Right lobe of liver (tissue), 6 donors: ENCODE results near the gene UBA1. TPM values are rescaled to one million over a fixed set of nuclear protein-coding genes. Genes with fewer than 3 reads are reported as not detected.
A peak's percentile ranks its signal among the peaks of the same experiment; 100 is the strongest.

Experiments used
- ATAC-seq, 4 donors: fragments of 200-7000 bp; cut with Tn5 transposase; one replicate each; pipeline ENCODE4 v1.9.1; 2020; ENCODE audit warnings: mild to moderate bottlenecking in 4 of 4, moderate library complexity in 4 of 4
- DNase-seq, 3 donors: peaks; one replicate each; pipeline ENCODE4 v3.0.0-alpha.2; 2020
- H3K27ac ChIP-seq, 3 donors: fragments of 200-600 bp; one replicate each; pipeline ENCODE4 v1.8.0; 2022
- H3K27me3 ChIP-seq, 2 donors: fragments of 200-600 bp; one replicate each; pipeline ENCODE4 v1.8.0; 2022
- H3K36me3 ChIP-seq, 4 donors: fragments of 200-600 bp; sonication (generic) in 1 of 4; one replicate each; pipeline versions ENCODE4 v1.5.1 to v1.8.0; 2017 to 2022; ENCODE audit warnings: control low read depth in 1 of 4
- H3K4me1 ChIP-seq, 4 donors: fragments of 200-600 bp; sonication (generic) in 1 of 4; one replicate each; pipeline versions ENCODE4 v1.5.1 to v1.8.0; 2017 to 2022; ENCODE audit warnings: control low read depth in 1 of 4
- H3K4me3 ChIP-seq, 3 donors: fragments of 200-600 bp; one replicate each; pipeline ENCODE4 v1.8.0; 2022
- H3K9me3 ChIP-seq, 4 donors: fragments of 200-600 bp; sonication (generic) in 1 of 4; one replicate each; pipeline versions ENCODE4 v1.5.1 to v1.8.0; 2017 to 2022; ENCODE audit warnings: control low read depth in 1 of 4
- POLR2A ChIP-seq: fragments of 450-650 bp; IDR thresholded peaks from one replicate; pipeline ENCODE4 v1.6.1; 2017; ENCODE audit warnings: antibody characterized with exemption, mild to moderate bottlenecking
- WGBS: methylation state at CpG from one replicate; pipeline ENCODE4 v1.1.6; 2018; ENCODE audit warnings: low coverage, low lambda C conversion rate; ENCODE audit not compliant: insufficient coverage; ENCODE audit errors: missing lambda C conversion rate; 5-methylcytosine and 5-hydroxymethylcytosine counted together
- intact Hi-C, 2 donors: fragments of 100-400 bp; cut with DNase I; formaldehyde crosslinking; loops; one replicate each; pipeline versions ENCODE4 v1.11.2 to v1.14.1; 2022
- total RNA-seq, 6 experiments: library from RNA; depleted of rRNA in 2 of 6; stranded (reverse); fragments of >200 nt in 2 of 6; fragmentation: NEBNext Ultra II Directional in 3 of 6; extraction: Animal tissue kit (Norgen Biotek cat#: 25700) in 3 of 6; gene quantifications; one replicate each; pipeline versions ENCODE4 v1.1.0 to v1.2.4, GENCODE V29; 2016 to 2023
- TF ChIP-seq, protein P1 (sequence below), 4 donors: fragments of 200-600 bp in 3 of 4; fragments of 450-650 bp in 1 of 4; IDR thresholded peaks; one replicate each; pipeline versions ENCODE4 v1.5.1 to v1.8.0; 2016 to 2022; ENCODE audit warnings: antibody characterized with exemption in 4 of 4, mild to moderate bottlenecking in 2 of 4
- donor health status: DM: no; HTN: yes; CAD: no.
- donor health status: DM: no; HTN: no; CAD: no.
- donor health status: DM: no; HTN: no; CAD: no.
- donor health status: DM: no; HTN: yes; CAD: no.
- donor health status: DM: no; HTN: yes; CAD: no.

The UBA1 gene
- total RNA-seq, 6 experiments from 2014 or later: 85.1 to 120 (median 107) TPM

DNA sequence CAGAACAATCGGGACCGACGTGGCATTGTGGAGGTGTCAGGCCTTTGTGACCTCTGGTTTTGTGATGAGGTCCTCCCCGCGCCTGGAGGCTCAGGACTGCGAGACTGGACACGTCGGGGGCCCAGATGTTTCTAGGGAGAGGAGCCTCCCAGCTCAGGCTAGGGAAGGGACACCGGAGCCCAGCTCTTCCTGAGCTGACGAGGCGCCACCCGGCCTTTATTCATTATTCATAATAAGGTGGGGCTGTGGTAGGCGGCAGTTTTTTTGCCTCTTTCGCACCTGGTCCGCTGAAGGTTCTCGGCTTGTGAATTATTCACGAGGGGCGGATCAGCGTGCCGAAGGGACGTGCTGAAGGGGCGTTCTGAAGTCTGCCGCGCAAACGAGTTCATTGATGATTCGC lies 2.3 kb upstream of the UBA1 start:
- 19% methylated on average over 6 of the region's 26 CpGs for WGBS
- H3K27ac ChIP-seq: no peak overlapping the region
- H3K4me3 ChIP-seq: peak overlapping the region; percentile 35 to 57 (median 53)
- ATAC-seq (peak in 1 of 4 donors; percentile 1), DNase-seq (peak in 2 of 3 donors; percentile 44 to 46)
- H3K9me3 ChIP-seq: no peaks in the 10 kb centered on the region
- no peaks in the 10 kb centered on the region for H3K36me3 ChIP-seq
- H3K27me3 ChIP-seq: peaks cover 0 to 6% of the 10 kb centered on the region in 2 donors
- intact Hi-C loops: loop anchor here in 1 of 2 donors (5.0 kb wide), 1 partner anchor 196 kb away; no protein-coding TSS in a partner anchor
- H3K4me1 ChIP-seq: peaks cover 0 to 23% (median 0%) of the 10 kb centered on the region in 4 donors
- TF ChIP-seq, protein P1, sequence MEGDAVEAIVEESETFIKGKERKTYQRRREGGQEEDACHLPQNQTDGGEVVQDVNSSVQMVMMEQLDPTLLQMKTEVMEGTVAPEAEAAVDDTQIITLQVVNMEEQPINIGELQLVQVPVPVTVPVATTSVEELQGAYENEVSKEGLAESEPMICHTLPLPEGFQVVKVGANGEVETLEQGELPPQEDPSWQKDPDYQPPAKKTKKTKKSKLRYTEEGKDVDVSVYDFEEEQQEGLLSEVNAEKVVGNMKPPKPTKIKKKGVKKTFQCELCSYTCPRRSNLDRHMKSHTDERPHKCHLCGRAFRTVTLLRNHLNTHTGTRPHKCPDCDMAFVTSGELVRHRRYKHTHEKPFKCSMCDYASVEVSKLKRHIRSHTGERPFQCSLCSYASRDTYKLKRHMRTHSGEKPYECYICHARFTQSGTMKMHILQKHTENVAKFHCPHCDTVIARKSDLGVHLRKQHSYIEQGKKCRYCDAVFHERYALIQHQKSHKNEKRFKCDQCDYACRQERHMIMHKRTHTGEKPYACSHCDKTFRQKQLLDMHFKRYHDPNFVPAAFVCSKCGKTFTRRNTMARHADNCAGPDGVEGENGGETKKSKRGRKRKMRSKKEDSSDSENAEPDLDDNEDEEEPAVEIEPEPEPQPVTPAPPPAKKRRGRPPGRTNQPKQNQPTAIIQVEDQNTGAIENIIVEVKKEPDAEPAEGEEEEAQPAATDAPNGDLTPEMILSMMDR (IDR thresholded peaks at IDR 0.05): no peak
- TF ChIP-seq POLR2A: no peak

DNA sequence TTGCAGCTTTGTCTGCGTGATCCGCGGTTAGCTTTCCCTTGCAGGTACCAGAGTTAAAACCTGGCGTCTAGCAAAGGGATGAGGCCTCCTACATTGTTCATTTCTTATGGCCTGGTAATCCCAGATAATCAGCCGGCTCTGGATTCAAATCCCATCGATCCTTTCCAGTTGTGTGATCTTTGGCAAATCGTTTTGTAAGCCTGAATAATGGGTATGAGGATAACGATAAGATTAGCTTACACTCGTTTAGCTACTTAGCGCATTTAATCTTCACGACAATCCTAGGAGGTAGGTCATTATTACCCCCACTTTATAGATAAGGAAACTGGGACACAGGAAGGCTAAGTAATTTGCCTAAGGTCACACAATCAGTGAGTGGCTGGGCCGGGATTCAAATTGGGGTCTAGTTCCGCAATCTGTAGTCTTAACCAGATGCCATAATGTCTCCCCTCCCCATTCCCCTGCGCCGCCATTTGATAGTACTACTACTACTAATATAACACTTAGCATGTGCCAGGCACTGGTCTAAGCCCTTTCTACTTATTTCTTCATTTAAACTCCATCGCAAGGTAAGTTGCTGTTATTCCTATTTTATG lies 1.7 kb upstream of the UBA1 start:
- Histone ChIP-seq H3K4me1 (peaks cover 0 to 29% (median 0%) of the 10 kb centered on the region in 4 donors), H3K27ac (no peak overlapping the region), H3K9me3 (no peaks in the 10 kb centered on the region), H3K36me3 (no peaks in the 10 kb centered on the region), H3K4me3 (peak overlapping the region in 1 of 3 donors; percentile 35), H3K27me3 (peaks cover 0 to 6% of the 10 kb centered on the region in 2 donors)
- WGBS: 60% methylated on average over 13 of the region's 16 CpGs
- no peak for TF ChIP-seq POLR2A
- TF ChIP-seq, protein P1 (IDR thresholded peaks at IDR 0.05): no peak
- DNase-seq (no peak), ATAC-seq (no peak)
- intact Hi-C loops: loop anchor here in 1 of 2 donors (5.0 kb wide), 1 partner anchor 195 kb away; no protein-coding TSS in a partner anchor

GRCh38 chrX:47194194-47194787 lies 662 bp downstream of the UBA1 start:
- Histone ChIP-seq H3K27me3 (peaks cover 0 to 6% of the 10 kb centered on the region in 2 donors), H3K27ac (peak overlapping the region; percentile 86 to 94 (median 94)), H3K4me1 (peaks cover 0 to 33% (median 0%) of the 10 kb centered on the region in 4 donors), H3K9me3 (no peaks in the 10 kb centered on the region), H3K36me3 (peaks cover 0 to 11% (median 5%) of the 10 kb centered on the region in 4 donors), H3K4me3 (peak overlapping the region; percentile 80 to 87 (median 80))
- DNase-seq (no peak), ATAC-seq (peak in 3 of 4 donors; percentile 0 to 2 (median 1))
- TF ChIP-seq, protein P1 (IDR thresholded peaks at IDR 0.05): no peak
- TF ChIP-seq POLR2A: no peak
- intact Hi-C loops: loop anchor here in 1 of 2 donors (5.0 kb wide), 1 partner anchor 193 kb away; no protein-coding TSS in a partner anchor
- WGBS: 24% methylated on average over 7 of the region's 14 CpGs

GRCh38 chrX:47196098-47196497 lies 2.5 kb downstream of the UBA1 start:
- H3K27me3 ChIP-seq: no peaks in the 10 kb centered on the region
- peaks cover 4 to 29% (median 20%) of the 10 kb centered on the region in 4 donors for H3K36me3 ChIP-seq
- 65% methylated on average over 2 of the region's 3 CpGs for WGBS
- no peak for DNase-seq
- no peaks in the 10 kb centered on the region for H3K9me3 ChIP-seq
- no peak overlapping the region for H3K4me3 ChIP-seq
- ATAC-seq: no peak
- peaks cover 0 to 43% (median 0%) of the 10 kb centered on the region in 4 donors for H3K4me1 ChIP-seq
- intact Hi-C loops: no loop called here
- H3K27ac ChIP-seq: no peak overlapping the region
- no peak for TF ChIP-seq POLR2A
- TF ChIP-seq, protein P1 (IDR thresholded peaks at IDR 0.05): no peak
